ENCODE results near the gene MSI2.

The MSI2 gene

DNA sequence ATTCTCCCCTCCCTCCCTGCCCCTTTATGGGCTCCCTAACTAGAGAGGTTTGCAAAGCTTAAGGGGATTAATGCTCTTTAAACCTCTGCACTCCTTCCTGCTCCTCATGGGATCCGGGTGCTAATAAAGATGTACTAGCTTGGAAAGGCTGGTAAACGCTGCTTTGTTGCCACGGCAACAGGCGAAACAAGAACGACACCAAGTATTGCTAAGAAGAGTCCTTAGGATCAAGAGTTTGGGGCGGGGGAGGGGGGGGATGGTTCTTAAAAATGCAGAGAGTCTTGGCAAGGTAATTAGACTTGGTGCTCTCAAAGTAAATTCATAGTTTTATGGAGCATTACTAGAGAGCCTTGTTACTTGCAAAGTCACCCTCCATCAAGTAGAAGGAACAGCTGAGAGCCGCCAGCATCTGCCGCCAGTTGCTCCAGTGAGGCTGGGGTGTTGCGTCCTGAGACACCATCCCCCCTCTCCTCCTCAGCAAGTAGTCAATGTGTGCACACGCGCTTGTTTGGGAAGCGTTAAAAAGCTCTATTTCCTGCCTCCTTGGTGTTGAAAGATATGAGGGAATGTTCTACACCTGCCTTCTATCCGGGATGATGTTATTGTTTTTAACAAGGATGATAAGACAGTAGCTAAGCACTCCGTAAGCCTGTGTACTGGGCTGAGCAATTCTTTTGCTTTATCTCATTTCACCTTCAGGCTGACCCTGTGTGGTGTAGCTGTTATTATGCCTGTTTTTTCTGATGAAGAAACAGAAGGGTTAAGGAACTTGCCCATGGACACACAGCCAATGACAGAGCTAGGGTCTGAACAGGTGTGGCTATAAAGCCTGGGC is 297.9 kb downstream of the MSI2 start:
- ATAC-seq: no peak
- TF ChIP-seq, protein P1, sequence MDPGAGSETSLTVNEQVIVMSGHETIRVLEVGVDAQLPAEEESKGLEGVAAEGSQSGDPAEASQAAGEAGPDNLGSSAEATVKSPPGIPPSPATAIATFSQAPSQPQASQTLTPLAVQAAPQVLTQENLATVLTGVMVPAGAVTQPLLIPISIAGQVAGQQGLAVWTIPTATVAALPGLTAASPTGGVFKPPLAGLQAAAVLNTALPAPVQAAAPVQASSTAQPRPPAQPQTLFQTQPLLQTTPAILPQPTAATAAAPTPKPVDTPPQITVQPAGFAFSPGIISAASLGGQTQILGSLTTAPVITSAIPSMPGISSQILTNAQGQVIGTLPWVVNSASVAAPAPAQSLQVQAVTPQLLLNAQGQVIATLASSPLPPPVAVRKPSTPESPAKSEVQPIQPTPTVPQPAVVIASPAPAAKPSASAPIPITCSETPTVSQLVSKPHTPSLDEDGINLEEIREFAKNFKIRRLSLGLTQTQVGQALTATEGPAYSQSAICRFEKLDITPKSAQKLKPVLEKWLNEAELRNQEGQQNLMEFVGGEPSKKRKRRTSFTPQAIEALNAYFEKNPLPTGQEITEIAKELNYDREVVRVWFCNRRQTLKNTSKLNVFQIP (CRISPR knock-in tag; IDR thresholded peaks at IDR 0.05; ENCODE audit: borderline replicate concordance, low read depth): no peak
- TF ChIP-seq ZNF565 (CRISPR knock-in tag; conservative IDR thresholded peaks at IDR 0.05; ENCODE audit: low read depth): no peak
- no peak for TF ChIP-seq ZC3H10 (CRISPR knock-in tag; IDR thresholded peaks at IDR 0.05)
- TF ChIP-seq PPARA (CRISPR knock-in tag; IDR thresholded peaks at IDR 0.05; ENCODE audit: borderline replicate concordance): no peak
- TF ChIP-seq ARNTL (CRISPR knock-in tag; IDR thresholded peaks at IDR 0.05; ENCODE audit: borderline replicate concordance, low read depth): no peak
- no peak for TF ChIP-seq CREB5 (CRISPR knock-in tag; IDR thresholded peaks at IDR 0.05; ENCODE audit: low read depth)
- TF ChIP-seq, protein P2, sequence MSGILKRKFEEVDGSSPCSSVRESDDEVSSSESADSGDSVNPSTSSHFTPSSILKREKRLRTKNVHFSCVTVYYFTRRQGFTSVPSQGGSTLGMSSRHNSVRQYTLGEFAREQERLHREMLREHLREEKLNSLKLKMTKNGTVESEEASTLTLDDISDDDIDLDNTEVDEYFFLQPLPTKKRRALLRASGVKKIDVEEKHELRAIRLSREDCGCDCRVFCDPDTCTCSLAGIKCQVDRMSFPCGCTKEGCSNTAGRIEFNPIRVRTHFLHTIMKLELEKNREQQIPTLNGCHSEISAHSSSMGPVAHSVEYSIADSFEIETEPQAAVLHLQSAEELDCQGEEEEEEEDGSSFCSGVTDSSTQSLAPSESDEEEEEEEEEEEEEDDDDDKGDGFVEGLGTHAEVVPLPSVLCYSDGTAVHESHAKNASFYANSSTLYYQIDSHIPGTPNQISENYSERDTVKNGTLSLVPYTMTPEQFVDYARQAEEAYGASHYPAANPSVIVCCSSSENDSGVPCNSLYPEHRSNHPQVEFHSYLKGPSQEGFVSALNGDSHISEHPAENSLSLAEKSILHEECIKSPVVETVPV (CRISPR knock-in tag; IDR thresholded peaks at IDR 0.05): no peak
- TF ChIP-seq TOX (CRISPR knock-in tag; IDR thresholded peaks at IDR 0.05; ENCODE audit: borderline replicate concordance): no peak
- TF ChIP-seq ZFP30 (CRISPR knock-in tag; IDR thresholded peaks at IDR 0.05): no peak
- TF ChIP-seq SNAI2 (CRISPR knock-in tag; IDR thresholded peaks at IDR 0.05): no peak

DNA sequence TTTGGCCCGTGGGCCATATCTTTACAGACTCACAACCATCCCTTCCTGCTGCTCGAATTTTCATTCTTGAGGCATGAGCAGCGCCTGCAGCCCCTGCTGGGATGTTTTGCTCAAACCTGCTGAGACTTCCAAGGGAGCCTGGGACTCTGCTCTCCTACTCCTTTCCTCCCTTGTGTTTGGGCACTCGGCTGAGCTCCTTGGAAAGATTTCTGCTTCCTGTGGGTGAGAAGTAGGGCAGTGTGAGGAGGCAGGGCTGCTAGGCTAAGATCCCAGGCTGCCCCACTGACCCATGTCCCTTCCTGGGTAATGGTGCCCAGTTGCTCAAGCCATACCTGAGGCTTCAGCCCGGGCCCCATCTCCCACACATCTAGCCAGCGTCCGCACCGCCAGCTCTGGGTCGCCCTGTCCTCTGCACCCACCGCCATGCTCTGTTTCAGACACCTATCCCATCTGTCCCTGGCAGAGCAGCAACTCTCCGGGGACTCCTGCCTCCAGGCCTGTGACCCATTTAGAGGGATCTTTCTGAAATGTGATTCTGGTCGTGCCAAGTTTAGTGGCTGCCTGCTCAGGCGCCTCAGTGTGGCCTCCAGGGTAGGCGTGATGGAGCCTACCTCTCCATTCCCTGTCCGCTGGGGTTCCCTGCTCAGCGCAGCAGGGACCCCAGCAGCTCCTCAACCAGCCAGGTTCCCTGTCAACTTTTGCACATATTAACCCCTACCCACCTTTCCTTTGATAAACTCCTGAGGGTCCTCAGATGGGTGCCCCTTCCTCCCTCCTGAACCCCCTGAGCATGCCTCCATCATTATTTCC is 298.7 kb downstream of the MSI2 start:
- no peak for ATAC-seq
- TF ChIP-seq TCF4 (CRISPR knock-in tag; IDR thresholded peaks at IDR 0.05; ENCODE audit: borderline replicate concordance): no peak

DNA sequence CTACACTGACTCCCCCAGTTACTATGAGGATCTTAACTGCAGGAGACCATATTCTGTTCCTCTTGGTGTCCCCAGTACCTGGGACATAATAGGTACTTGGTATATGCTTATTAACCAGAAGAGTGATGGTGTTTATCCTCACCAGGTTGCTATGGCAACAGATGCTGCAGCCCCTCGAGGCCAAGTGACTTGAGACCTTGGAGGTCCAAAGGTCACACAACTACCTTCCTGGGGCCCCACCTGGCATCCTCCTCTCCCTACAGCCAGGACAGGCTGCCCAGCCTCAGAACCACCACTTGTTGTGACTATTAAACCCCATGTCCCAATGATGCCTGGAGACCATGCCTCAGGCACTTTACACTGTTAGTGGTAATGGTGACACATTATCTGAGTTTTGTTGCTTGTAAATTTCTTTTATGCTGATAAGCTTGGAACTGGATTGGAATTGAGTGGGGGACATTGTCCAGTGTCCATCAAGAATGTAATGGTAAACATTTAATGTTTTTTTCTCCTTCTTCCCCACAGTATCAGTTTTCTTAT is 299.4 kb downstream of the MSI2 start:
- TF ChIP-seq TSHZ2 (CRISPR knock-in tag; IDR thresholded peaks at IDR 0.05): no peak
- TF ChIP-seq GLIS3 (CRISPR knock-in tag; IDR thresholded peaks at IDR 0.05): no peak
- no peak for TF ChIP-seq CSDC2 (CRISPR knock-in tag; IDR thresholded peaks at IDR 0.05)
- TF ChIP-seq CREB5 (CRISPR knock-in tag; IDR thresholded peaks at IDR 0.05; ENCODE audit: low read depth): no peak
- TF ChIP-seq ZC3H10 (CRISPR knock-in tag; IDR thresholded peaks at IDR 0.05): no peak
- TF ChIP-seq OSR1 (CRISPR knock-in tag; IDR thresholded peaks at IDR 0.05): no peak
- TF ChIP-seq, protein P2 (CRISPR knock-in tag; IDR thresholded peaks at IDR 0.05): no peak
- TF ChIP-seq RARB (CRISPR knock-in tag; IDR thresholded peaks at IDR 0.05): no peak
- no peak for TF ChIP-seq ZFP30 (CRISPR knock-in tag; IDR thresholded peaks at IDR 0.05)
- TF ChIP-seq ZNF70 (CRISPR knock-in tag; IDR thresholded peaks at IDR 0.05): no peak
- TF ChIP-seq ISL1 (CRISPR knock-in tag; IDR thresholded peaks at IDR 0.05): no peak
- TF ChIP-seq ESRRG (CRISPR knock-in tag; IDR thresholded peaks at IDR 0.05): no peak
- TF ChIP-seq ZNF565 (CRISPR knock-in tag; conservative IDR thresholded peaks at IDR 0.05; ENCODE audit: low read depth): no peak
- TF ChIP-seq SNAI2 (CRISPR knock-in tag; IDR thresholded peaks at IDR 0.05): no peak
- TF ChIP-seq TOX (CRISPR knock-in tag; IDR thresholded peaks at IDR 0.05; ENCODE audit: borderline replicate concordance): no peak
- no peak for TF ChIP-seq TCF4 (CRISPR knock-in tag; IDR thresholded peaks at IDR 0.05; ENCODE audit: borderline replicate concordance)
- TF ChIP-seq PPARA (CRISPR knock-in tag; IDR thresholded peaks at IDR 0.05; ENCODE audit: borderline replicate concordance): no peak
- TF ChIP-seq, protein P1 (CRISPR knock-in tag; IDR thresholded peaks at IDR 0.05; ENCODE audit: borderline replicate concordance, low read depth): no peak
- ATAC-seq: no peak
